ENCODE results near the gene SPC25. TPM values are rescaled to one million over a fixed set of nuclear protein-coding genes. Genes with fewer than 3 reads are reported as not detected.

The SPC25 gene
- total RNA-seq, 3 donors from 2014 or later (not counting 1 experiment from before 2014, with no cell fraction given) = 0.45 to 1.0 TPM; not detected in 1

GRCh38 chr2:168855601-168856000 is 34.6 kb downstream of the SPC25 start:
- Histone ChIP-seq H3K27ac (ENCODE audit: low read length) (no peak overlapping the region), H3K27me3 (ENCODE audit: control insufficient read depth, insufficient read depth, low read length) (no peaks in the 10 kb centered on the region), H3K9me3 (ENCODE audit: control insufficient read depth, insufficient read depth, low read length) (no peaks in the 10 kb centered on the region), H3K36me3 (ENCODE audit: control insufficient read depth, insufficient read depth, low read length) (no peaks in the 10 kb centered on the region), H3K4me1 (ENCODE audit: control insufficient read depth, insufficient read depth, low read length) (no peaks in the 10 kb centered on the region), H3K4me3 (ENCODE audit: low read length) (no peak overlapping the region)
- no peaks in the 10 kb centered on the region for H3K4me1 Mint-ChIP-seq
- H3K27ac Mint-ChIP-seq = no peak overlapping the region
- WGBS (ENCODE audit: insufficient coverage) = 98% methylated on average over 3 of the region's 3 CpGs
- TF ChIP-seq, protein P1, sequence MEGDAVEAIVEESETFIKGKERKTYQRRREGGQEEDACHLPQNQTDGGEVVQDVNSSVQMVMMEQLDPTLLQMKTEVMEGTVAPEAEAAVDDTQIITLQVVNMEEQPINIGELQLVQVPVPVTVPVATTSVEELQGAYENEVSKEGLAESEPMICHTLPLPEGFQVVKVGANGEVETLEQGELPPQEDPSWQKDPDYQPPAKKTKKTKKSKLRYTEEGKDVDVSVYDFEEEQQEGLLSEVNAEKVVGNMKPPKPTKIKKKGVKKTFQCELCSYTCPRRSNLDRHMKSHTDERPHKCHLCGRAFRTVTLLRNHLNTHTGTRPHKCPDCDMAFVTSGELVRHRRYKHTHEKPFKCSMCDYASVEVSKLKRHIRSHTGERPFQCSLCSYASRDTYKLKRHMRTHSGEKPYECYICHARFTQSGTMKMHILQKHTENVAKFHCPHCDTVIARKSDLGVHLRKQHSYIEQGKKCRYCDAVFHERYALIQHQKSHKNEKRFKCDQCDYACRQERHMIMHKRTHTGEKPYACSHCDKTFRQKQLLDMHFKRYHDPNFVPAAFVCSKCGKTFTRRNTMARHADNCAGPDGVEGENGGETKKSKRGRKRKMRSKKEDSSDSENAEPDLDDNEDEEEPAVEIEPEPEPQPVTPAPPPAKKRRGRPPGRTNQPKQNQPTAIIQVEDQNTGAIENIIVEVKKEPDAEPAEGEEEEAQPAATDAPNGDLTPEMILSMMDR (IDR thresholded peaks at IDR 0.05) = no peak
- no peak for DNase-seq
- no peaks in the 10 kb centered on the region for H3K27me3 Mint-ChIP-seq (ENCODE audit: low read depth in 2 of 2)
- H3K4me3 Mint-ChIP-seq = no peak overlapping the region
- no peak for ATAC-seq
- no peaks in the 10 kb centered on the region for H3K9me3 Mint-ChIP-seq
- intact Hi-C loops (cut with micrococcal nuclease) = no loop called here
- no peaks in the 10 kb centered on the region for H3K36me3 Mint-ChIP-seq

GRCh38 chr2:168854651-168855050 is 35.6 kb downstream of the SPC25 start:
- 97% methylated on average over 2 of the region's 5 CpGs for WGBS (ENCODE audit: insufficient coverage)
- Mint-ChIP-seq H3K4me1 (peaks cover 0 to 3% of the 10 kb centered on the region in 2 donors), H3K27me3 (ENCODE audit: low read depth in 2 of 2) (no peaks in the 10 kb centered on the region), H3K9me3 (no peaks in the 10 kb centered on the region), H3K27ac (no peak overlapping the region), H3K36me3 (no peaks in the 10 kb centered on the region), H3K4me3 (no peak overlapping the region)
- DNase-seq (no peak), ATAC-seq (no peak)
- TF ChIP-seq, protein P1 (IDR thresholded peaks at IDR 0.05) = no peak
- H3K36me3 ChIP-seq (ENCODE audit: control insufficient read depth, insufficient read depth, low read length) = no peaks in the 10 kb centered on the region
- H3K27ac ChIP-seq (ENCODE audit: low read length) = no peak overlapping the region
- H3K9me3 ChIP-seq (ENCODE audit: control insufficient read depth, insufficient read depth, low read length) = no peaks in the 10 kb centered on the region
- H3K27me3 ChIP-seq (ENCODE audit: control insufficient read depth, insufficient read depth, low read length) = no peaks in the 10 kb centered on the region
- intact Hi-C loops (cut with micrococcal nuclease) = no loop called here
- H3K4me1 ChIP-seq (ENCODE audit: control insufficient read depth, insufficient read depth, low read length) = no peaks in the 10 kb centered on the region
- no peak overlapping the region for H3K4me3 ChIP-seq (ENCODE audit: low read length)

DNA sequence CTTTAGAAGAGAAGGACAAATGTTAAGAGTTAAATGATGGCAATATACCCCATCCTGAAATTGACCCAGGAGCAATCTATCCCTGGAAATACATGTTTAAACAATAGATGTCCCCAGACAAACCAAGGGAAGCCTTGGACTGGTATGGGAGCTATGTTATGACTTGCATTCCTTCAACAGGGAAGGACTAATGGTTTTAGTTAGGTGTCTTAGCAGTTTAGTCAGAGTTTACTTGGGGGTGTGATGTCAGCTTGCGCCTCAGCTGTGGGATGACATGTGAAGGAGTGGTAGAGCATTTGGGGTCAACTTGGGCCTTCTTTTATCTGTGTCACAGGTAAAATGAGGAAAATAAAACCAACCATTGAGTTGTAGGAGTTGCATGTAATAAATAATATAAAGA is 36.8 kb downstream of the SPC25 start:
- H3K27me3 Mint-ChIP-seq (ENCODE audit: low read depth in 2 of 2) = no peaks in the 10 kb centered on the region
- no peak overlapping the region for H3K4me3 Mint-ChIP-seq
- Histone ChIP-seq H3K4me1 (ENCODE audit: control insufficient read depth, insufficient read depth, low read length) (no peaks in the 10 kb centered on the region), H3K4me3 (ENCODE audit: low read length) (no peak overlapping the region), H3K27me3 (ENCODE audit: control insufficient read depth, insufficient read depth, low read length) (no peaks in the 10 kb centered on the region), H3K36me3 (ENCODE audit: control insufficient read depth, insufficient read depth, low read length) (no peaks in the 10 kb centered on the region), H3K9me3 (ENCODE audit: control insufficient read depth, insufficient read depth, low read length) (no peaks in the 10 kb centered on the region), H3K27ac (ENCODE audit: low read length) (no peak overlapping the region)
- WGBS (ENCODE audit: insufficient coverage) = 100% methylated on average over 1 of the region's 1 CpG
- no peak for ATAC-seq
- no peaks in the 10 kb centered on the region for H3K36me3 Mint-ChIP-seq
- TF ChIP-seq, protein P1 (IDR thresholded peaks at IDR 0.05) = no peak
- H3K27ac Mint-ChIP-seq = no peak overlapping the region
- H3K9me3 Mint-ChIP-seq = no peaks in the 10 kb centered on the region
- intact Hi-C loops (cut with micrococcal nuclease) = no loop called here
- H3K4me1 Mint-ChIP-seq = peaks cover 0 to 8% of the 10 kb centered on the region in 2 donors
- DNase-seq = no peak

DNA sequence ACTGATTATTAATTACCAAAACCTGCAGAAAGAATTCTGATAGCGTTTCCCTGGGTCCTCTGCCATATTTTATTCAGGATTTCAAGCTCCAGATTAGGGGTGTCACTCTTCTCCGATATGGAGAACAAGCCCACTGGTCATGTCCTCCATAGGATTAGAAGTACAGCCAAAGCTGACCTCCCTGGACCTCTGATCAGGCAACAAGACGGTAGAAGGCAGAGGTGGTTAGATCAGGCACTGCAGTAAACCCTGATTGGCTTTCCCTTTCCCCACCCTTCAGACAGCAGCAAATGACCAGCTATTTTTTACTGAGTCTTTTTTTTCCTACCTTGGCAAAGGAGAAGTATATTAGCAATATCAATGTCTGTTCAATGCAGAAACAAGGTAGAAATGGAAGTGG is 37.7 kb downstream of the SPC25 start:
- intact Hi-C loops (cut with micrococcal nuclease) = no loop called here
- Histone ChIP-seq H3K36me3 (ENCODE audit: control insufficient read depth, insufficient read depth, low read length) (no peaks in the 10 kb centered on the region), H3K9me3 (ENCODE audit: control insufficient read depth, insufficient read depth, low read length) (no peaks in the 10 kb centered on the region), H3K4me1 (ENCODE audit: control insufficient read depth, insufficient read depth, low read length) (no peaks in the 10 kb centered on the region), H3K4me3 (ENCODE audit: low read length) (no peak overlapping the region), H3K27ac (ENCODE audit: low read length) (no peak overlapping the region), H3K27me3 (ENCODE audit: control insufficient read depth, insufficient read depth, low read length) (no peaks in the 10 kb centered on the region)
- Mint-ChIP-seq H3K4me3 (no peak overlapping the region), H3K9me3 (no peaks in the 10 kb centered on the region), H3K27me3 (ENCODE audit: low read depth in 2 of 2) (no peaks in the 10 kb centered on the region), H3K4me1 (peaks cover 0 to 8% of the 10 kb centered on the region in 2 donors), H3K27ac (no peak overlapping the region), H3K36me3 (no peaks in the 10 kb centered on the region)
- WGBS (ENCODE audit: insufficient coverage) = 33% methylated on average over 3 of the region's 3 CpGs
- DNase-seq = no peak
- no peak for ATAC-seq
- TF ChIP-seq, protein P1 (IDR thresholded peaks at IDR 0.05) = no peak
